GM19463 (cell line): ENCODE measurements around the gene SEC16B.
A peak's percentile ranks its signal among the peaks of the same experiment; 100 is the strongest.
"Not testable (repeated sequence)": the region's sequence is repeated elsewhere in the genome, so short reads cannot be mapped to it uniquely, and the experiment has no call there.

Source experiments
- ATAC-seq: cut with Tn5 transposase; IDR thresholded peaks from one replicate; pipeline ENCODE4 v1.9.1; 2021; ENCODE audit warnings: mild to moderate bottlenecking, moderate library complexity; ENCODE audit not compliant: unreplicated experiment

SEC16B gene

GRCh38 chr1:177969825-177970371 lies at the start of gene SEC16B:
Gene SEC16B, minus strand, starts transcription at chr1:177970058. Its CDS starts 2,077 bp downstream, at chr1:177967981.
- ATAC-seq = no peak

GRCh38 chr1:178019622-178020021 lies 49.8 kb upstream of the SEC16B start:
- no peak for ATAC-seq

- ATAC-seq = no peak
Measured at GRCh38 chr1:178019208-178019607, 49.4 kb upstream of the SEC16B start.

- ATAC-seq = no peak
Measured at GRCh38 chr1:178017517-178017916, 47.7 kb upstream of the SEC16B start.

- ATAC-seq = no peak
Measured at GRCh38 chr1:178011864-178012503, 42.1 kb upstream of the SEC16B start.

GRCh38 chr1:178011465-178011828 lies 41.6 kb upstream of the SEC16B start:
- no peak for ATAC-seq

- ATAC-seq = no peak
Measured at GRCh38 chr1:178010674-178011464, 41.0 kb upstream of the SEC16B start.

- no peak for ATAC-seq
Measured at GRCh38 chr1:178006043-178006442, 36.2 kb upstream of the SEC16B start.

GRCh38 chr1:178005450-178005849 lies 35.6 kb upstream of the SEC16B start:
- ATAC-seq = no peak

GRCh38 chr1:178004926-178005391 lies 35.1 kb upstream of the SEC16B start:
- ATAC-seq = peak; percentile 85

GRCh38 chr1:177998696-177999631 lies 29.1 kb upstream of the SEC16B start:
- no peak for ATAC-seq

GRCh38 chr1:177996957-177997356 lies 27.1 kb upstream of the SEC16B start:
- ATAC-seq = no peak

GRCh38 chr1:177995369-177995768 lies 25.5 kb upstream of the SEC16B start:
- ATAC-seq = no peak

GRCh38 chr1:177986281-177986680 lies 16.4 kb upstream of the SEC16B start:
- ATAC-seq = not testable (repeated sequence)

- no peak for ATAC-seq
Measured at GRCh38 chr1:177984761-177985160, 14.9 kb upstream of the SEC16B start.

- no peak for ATAC-seq
Measured at GRCh38 chr1:177984136-177984525, 14.3 kb upstream of the SEC16B start.

- ATAC-seq = no peak
Measured at GRCh38 chr1:177983482-177984135, 13.8 kb upstream of the SEC16B start.

GRCh38 chr1:177983077-177983476 lies 13.2 kb upstream of the SEC16B start:
- no peak for ATAC-seq

- no peak for ATAC-seq
Measured at GRCh38 chr1:177981200-177981599, 11.3 kb upstream of the SEC16B start.

- no peak for ATAC-seq
Measured at GRCh38 chr1:177979272-177979671, 9.4 kb upstream of the SEC16B start.
